ENCODE data around the gene RPL3.
"Not testable (repeated sequence)": the region's sequence is repeated elsewhere in the genome, so short reads cannot be mapped to it uniquely, and the experiment has no call there.

The RPL3 gene

DNA sequence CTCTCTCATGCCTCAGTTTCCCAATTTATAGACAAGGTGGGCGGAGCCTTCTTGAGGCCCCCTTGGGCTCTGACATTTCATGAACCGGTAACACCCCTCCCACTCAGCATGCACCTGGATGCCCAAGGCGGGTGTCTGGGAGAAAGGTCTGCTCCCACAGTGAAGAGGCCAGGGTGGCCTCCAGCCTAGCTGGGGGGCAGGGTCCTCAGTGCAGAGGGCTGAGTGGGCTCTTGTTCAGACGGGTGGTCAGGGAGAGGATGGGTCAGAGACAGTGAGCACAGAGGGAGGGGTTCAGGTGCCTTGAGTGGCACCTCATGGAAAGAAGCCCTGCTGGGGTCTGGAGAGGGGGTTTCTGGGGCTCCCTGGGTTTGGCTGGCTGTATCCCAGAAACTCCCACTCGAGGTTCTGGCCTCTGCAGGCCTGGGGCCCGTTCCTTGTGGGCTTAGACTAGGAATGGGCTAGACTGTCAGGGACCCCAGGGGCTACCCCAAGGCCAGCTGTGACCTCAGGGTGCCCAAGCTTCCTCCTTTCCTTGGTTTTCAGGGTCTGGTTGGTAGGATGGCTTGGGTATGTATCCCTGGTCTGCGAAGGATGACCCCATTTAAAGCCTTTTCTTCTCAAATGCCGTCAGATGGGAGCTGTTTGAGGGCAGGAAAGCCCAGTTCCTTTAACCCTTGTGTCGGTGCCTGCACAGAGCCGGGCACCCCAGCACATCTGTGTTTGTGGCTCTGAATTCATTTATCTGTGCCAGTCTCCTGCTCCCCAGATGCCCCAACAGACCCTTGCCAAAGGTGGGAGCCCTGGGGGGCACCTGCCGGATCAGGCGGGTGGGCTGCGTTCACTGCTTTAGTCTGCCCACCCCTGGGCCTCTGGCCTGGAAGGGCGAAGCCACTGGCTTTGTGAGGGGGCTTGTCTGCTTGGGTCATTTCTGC is 31.6 kb upstream of the RPL3 start:
- DNase-seq: no peak

DNA sequence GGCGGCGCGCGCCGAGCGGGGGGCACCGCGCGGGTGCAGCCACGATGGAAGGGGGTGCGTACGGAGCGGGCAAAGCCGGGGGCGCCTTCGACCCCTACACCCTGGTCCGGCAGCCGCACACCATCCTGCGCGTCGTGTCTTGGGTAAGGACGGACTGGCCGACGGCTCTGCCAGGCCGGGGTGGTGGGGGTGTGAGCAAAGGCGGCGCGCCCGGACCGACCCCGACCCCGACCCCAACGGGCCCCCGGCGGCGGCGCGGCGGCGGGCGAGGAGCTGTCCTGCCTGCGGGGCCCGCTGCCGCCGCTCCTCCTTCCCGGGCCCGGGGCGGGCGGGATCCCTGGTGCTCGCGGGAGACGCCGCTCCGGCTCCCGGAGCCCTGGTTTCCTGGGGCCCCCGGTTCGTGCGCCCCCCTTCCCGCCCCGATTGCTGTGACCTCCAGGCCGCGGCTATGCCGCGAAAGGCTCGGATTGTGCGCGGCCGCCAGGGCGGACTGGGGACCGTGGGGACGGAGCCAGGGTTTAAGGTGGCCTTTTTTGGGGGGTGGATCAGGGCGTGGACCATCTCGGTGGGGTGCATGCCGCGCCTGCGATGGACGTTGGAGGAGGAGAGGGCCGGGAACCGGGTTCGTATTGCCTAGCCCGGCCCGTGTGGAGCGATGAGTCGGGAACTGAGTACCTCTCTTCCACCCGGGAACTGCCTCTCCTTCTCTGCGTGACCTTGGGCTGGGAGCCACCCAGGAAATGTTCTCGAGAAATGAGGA is 30.7 kb upstream of the RPL3 start, which contains the start of gene SYNGR1:
SYNGR1 (plus strand) TSS at position 25 of the 760 bp plus-strand sequence; CDS start at position 45, 20 bp downstream.
- DNase-seq: no peak

DNA sequence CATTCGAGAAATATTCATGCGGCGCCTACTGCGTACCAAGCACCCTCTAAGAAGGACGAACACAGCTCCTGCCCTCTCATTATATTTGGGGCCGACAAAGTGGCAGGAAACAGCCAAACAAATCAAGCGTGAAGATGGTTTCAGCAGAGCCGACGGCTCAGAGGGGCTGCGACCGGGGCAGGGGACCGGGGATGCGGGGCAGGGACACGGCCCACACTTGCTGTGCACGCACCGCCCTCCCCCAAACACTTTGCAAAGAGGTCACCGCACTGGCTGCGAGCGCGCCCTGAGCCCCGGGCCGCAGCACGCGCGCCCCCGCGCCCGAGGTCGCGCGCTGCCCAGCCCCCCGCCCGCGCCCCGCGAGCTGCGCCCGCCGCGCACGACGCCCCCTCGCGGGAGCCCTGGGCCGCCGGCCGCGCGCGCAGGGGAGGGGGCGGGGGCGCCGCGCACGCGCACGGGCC is 30.1 kb upstream of the RPL3 start:
- no peak for DNase-seq

DNA sequence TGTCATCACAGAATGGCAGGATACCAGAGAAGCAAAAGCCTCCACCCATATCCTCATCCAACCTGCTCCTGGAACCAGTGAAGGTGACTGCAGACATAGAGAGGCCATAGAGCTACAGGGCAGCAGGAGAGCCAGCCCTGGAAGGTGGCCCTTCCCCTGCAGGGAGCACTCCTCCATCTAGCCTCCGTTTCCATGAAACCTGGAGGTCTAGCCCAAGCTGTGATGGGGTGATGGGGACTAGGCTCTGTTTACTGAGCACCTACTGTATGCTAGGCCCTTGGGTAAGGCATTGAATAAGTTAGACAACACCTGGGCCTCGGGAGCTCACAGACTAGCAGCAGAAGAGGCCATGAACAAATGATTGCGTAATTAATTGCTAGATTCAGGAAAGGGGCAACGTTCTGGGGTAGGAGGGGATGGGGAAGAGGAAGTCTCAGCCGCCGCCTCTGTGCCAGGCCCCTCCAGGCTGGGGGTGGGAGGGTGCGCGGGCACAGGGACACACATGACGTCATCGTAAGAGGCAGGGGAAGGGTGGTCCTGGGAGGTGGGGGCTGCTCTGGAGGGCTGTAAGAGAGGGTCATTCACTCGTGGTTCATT is 29.6 kb upstream of the RPL3 start:
- DNase-seq: no peak

DNA sequence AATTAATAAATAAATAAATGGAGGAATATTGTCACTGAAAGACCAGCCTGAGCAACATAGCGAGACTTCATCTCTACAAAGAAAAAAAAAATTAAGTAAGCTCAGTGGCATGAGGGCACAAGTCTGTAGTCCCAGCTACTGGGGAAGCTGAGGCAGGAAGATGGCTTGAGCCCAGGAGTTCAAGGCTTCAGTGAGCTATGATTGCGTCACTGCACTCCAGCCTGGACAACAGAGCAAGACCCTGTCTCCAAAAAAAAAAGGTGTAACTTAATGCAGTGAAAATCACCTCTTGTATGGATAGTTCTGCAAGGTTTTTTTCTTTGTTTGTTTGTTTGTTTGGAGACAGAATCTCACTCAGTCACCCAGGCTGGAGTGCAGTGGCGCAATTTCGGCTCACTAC is 25.8 kb upstream of the RPL3 start:
- DNase-seq: no peak

DNA sequence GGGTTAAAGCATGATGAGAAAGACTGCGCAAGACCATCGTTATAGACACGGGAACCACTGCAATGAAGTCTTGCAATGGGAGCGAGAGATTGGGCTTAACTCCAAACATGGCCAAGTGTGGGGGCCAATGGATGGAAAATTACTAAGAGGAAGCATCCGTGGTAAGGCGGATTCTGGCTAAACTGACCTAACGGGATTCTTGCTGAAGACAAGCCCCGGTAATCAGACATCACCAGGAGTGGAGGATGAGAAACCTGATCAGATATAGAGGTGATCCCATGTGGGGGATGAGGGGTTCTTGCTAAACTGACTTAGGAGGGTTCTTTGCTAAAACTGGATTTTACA is 24.6 kb upstream of the RPL3 start:
- DNase-seq: no peak

DNA sequence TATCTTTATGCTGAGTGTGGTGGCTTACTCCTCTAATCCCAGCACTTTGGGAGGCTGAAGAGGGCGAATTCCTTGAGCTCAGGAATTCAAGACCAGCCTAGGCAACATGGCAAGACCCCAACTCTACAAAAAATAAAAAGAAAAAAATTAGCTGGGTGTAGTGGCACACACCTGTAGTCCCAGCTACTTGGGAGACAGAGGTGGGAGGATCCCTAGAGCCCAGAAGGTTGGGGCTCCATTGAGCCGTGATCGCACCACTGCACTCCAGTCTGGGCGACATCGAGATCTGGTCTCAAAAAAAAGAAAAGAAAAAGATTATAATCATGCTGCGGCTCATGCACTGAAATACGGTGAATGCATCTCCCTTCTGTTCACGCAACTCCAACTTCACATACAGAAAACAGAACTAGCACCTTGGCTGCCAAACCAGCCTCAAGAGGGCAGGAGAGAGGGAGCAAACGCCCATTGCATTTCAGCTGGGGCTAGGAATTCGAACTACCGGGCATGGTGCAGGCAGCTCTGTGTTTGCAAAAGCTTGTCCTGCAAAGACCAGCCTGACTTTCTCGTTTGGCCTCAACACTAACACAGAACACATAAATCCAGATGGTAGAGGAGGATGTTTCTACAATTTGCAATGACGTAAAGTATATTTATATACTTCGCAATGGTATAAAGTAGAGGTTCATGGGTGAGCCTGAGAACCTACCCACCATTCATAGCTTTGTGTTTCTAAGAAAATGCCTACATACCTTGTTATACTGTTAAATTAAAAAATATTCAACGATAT is 24.0 kb upstream of the RPL3 start:
- peak; percentile 20 for DNase-seq

- DNase-seq: no peak
Measured at GRCh38 chr22:39341179-39341578, 21.8 kb upstream of the RPL3 start.

- DNase-seq: not testable (repeated sequence)
Measured at GRCh38 chr22:39339775-39340174, 20.4 kb upstream of the RPL3 start.

DNA sequence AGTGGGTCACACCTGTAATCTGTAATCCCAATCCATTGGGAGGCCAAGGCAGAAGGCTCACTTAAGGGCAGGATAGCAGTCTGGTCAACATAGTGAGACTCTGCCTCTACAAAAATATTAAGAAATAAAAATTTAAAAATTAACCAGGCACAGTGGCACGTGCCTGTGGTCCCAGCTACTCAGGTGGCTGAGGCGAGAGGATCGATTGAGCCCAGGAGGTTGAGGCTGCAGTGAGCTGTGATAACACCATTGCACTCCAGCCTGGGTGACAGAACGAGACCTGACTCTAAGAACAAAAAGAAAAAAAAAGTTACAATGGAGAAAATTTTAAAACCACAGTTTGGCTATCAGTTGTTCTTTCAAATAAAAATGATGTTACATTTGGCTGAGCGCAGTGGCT is 17.0 kb upstream of the RPL3 start:
- no peak for DNase-seq

DNA sequence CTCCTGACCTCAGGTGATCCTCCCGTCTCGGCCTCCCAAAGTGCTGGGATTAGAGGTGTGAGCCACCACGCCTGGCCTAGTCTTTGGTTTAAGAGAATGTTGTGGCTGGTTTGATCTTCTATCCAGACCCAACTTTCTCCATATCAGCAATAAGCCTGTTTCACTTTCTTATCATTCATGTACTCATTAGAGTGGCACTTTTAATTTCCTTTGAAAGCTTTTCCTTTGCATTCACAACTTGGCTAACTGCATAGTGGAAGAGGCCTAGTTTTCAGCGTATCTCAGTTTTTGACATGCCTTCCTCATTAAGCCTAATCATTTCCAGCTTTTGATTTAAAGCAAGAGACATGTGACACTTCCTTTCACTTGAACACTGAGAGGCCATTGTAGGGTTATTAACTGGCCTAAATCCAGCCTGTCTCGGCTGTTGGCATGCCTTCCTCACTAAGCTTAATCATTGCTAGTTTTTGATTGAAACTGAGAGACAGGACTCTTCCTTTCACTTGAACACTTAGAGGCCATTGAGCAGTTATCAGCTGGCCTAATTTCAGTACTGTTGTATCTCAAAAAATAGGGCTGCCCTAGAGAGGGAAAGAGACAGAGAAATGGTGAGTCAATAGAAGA is 13.1 kb upstream of the RPL3 start:
- DNase-seq: no peak

DNA sequence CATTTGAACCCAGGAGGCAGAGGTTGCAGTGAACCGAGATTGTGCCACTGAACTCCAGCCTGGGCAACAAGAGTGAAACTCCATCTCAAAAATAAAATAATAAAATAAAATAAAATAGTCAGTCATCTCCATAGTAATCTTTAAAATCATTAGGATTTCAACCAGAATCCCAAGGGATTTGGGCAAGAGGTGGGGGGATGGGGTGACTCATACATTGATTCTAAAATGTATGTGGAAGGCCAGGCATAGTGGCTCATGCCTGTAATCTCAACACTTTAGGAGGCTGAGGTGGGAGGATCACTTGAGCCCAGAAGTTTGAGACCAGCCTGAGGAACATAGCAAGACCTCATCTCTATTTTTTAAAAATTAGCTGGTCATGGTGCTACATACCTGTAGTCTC is 11.1 kb upstream of the RPL3 start:
- not testable (repeated sequence) for DNase-seq

DNA sequence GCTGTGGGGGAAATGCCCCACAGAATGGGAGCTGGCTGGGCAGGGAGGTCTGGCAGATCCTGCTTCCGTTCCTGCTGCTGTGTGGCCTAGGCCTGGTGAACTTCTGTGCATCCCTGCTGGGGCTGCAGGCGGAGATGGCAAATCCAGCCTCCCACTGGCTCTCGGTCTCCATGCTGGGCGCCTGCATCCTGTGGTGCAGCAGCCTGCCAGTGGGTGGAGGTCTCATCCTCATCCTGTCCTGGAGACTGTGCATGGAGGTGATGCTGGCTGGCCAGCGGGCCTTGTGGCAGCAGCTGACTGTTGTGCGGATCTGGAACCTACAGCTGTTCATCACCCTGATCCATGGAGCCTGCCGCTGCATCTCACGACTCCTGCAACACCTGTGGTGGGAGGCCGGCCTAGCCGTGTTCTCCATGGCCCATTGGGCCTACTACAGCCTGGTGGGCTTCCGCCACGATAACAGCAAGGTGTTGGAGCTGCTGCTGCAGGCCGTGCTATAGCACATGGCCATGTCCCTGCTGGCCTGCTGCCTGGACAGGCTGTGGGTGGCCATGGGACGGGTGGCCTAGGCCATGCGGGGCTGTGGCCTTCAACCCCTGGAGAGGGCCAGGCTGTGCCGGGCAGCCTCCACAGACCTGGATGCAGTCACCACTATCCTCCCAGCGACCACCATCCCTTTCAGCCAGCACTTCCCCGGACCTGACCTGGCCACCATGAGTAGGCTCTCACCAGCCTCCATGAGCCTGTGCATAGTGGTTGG is 8.8 kb upstream of the RPL3 start:
- no peak for DNase-seq

GRCh38 chr22:39325392-39325932 is 6.0 kb upstream of the RPL3 start:
- DNase-seq: no peak

DNA sequence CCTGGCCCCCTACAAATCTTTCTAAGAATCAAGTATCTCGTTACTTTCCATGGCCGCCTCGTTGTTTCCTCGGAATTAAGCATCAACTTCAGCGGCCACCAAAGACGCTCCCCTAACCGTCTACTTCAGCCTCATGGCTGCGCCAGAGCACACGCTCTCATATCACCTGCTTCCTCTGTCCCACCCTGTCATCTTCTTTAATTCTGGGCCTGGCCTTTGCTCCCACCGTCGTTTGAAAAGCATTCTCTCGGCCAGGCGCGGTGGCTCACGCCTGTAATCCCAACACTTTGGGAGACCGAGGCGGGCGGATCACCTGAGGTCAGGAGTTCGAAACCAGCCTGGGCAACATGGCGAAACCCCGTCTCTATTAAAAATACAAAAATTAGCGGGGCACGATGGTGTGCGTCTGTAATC is 1.2 kb upstream of the RPL3 start:
- DNase-seq: not testable (repeated sequence)

- DNase-seq: no peak
Measured at GRCh38 chr22:39318507-39319283, 728 bp downstream of the RPL3 start.

DNA sequence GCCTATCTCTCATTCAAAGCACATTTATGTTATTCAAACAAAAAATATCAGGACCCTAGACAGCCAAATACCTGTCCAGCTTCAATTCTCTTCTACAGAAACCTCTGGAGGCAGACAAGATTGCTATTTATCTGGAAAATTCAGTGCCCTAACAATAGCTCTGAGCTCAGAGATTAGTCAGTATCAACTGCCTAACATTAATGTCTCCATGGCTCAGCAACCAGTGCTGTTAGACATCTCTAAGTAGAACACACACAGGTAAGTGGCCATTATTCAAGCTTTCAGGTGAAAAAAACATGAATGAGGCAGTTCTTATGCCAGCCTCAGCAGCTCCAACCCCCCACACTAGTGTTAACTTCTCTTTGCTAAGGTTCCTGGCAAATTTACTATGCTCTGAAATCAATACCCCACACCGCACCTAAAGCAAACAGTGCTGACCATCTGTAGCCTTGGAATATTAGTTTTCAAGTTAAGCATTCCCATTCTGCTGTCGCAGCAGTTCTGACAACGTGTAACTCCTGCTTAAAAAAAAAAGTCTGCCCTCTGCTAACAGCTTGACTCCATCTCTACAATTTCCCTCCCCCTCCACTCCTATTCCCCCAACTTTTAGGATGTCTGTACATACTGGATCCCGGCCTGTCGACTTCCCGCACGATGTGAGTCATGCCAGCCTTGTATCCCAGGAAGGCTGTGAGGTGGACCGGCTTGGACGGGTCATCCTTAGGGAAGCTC is 1.5 kb downstream of the RPL3 start:
- no peak for DNase-seq

GRCh38 chr22:39317084-39317774 is 2.2 kb downstream of the RPL3 start:
- DNase-seq: no peak

Data from activated effector memory CD4-positive, alpha-beta T cell treated with Interleukin-2 at 50 U/mL for 16 hours (primary cell).